Duodenal mucosa (tissue), 2 donors: Measurements from ENCODE around the gene SLC18B1.
A peak's percentile ranks its signal among the peaks of the same experiment; 100 is the strongest.

Source experiments
- H3K27ac ChIP-seq: one replicate; pipeline ENCODE4 v1.7.0; 2013; ENCODE audit warnings: low read depth, low read length
- H3K27me3 ChIP-seq, 2 donors: one replicate each; pipeline ENCODE4 v1.7.0; 2013; ENCODE audit warnings: low read length in 2 of 2, control low read depth in 1 of 2; ENCODE audit not compliant: insufficient read depth in 2 of 2, control insufficient read depth in 1 of 2
- H3K36me3 ChIP-seq, 2 donors: one replicate each; pipeline ENCODE4 v1.7.0; 2013; ENCODE audit warnings: low read length in 2 of 2, control low read depth in 1 of 2; ENCODE audit not compliant: insufficient read depth in 2 of 2, control insufficient read depth in 1 of 2
- H3K4me1 ChIP-seq, 2 donors: one replicate each; pipeline ENCODE4 v1.7.0; 2013; ENCODE audit warnings: low read length in 2 of 2, control low read depth in 1 of 2; ENCODE audit not compliant: insufficient read depth in 2 of 2, control insufficient read depth in 1 of 2
- H3K4me3 ChIP-seq, 2 donors: one replicate each; pipeline ENCODE4 v1.7.0; 2013; ENCODE audit warnings: low read length in 2 of 2, low read depth in 1 of 2
- H3K9ac ChIP-seq, 2 donors: one replicate each; pipeline ENCODE4 v1.7.0; 2013; ENCODE audit warnings: low read length in 2 of 2, low read depth in 1 of 2
- H3K9me3 ChIP-seq, 2 donors: one replicate each; pipeline ENCODE4 v1.7.0; 2013; ENCODE audit warnings: low read length in 2 of 2, control low read depth in 1 of 2; ENCODE audit not compliant: control insufficient read depth in 1 of 2

SLC18B1 gene

DNA sequence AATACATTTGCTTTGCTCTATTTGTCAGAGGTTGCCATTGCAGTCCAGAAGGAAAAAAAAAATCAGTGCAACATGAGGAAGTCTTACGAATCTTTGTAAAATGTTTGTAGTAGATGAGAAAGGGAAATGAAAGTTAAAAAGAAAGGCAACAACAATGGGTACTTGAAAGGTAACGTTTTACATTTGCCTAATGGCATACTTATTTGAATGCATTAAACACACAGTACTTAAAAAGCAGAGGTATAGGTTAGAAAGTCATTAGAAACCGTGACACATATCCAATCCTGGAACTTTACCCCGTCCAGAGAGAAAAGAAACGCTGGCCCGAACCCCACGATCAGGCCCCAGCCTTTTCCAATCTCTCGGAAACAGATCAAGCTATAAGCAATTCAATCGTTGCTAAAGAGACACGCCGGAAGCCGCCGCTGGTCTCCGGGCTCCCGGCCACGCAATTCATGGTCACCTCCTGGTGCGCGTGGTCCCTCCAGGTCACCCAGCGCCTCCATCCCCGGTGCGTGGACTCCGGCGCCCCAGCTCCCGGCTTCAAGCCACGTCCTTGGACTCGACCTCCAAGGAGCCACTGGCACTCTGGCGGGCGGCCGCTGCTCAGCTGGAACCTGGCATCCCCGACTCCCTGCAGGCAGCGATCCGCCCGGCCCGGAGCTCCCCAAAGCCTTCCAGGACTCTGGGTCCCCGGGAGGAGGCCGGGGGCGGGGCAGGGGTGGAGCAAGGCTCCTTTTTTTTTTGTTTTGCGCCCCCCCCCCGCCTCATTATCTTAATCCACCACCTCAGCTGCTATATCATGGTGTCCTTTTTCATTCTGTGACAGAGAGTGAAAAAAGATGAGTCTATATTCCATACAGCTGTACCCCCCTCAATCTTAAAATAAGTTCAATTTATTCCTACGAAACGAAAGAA is at the start of gene SLC18B1:
SLC18B1 (minus strand) TSS at position 687 of the 918 bp plus-strand sequence; CDS start at position 506, 181 bp downstream.
- Histone ChIP-seq H3K36me3 (peaks cover 0 to 11% of the 10 kb centered on the region in 2 donors), H3K9me3 (peaks cover 0 to 6% of the 10 kb centered on the region in 2 donors), H3K9ac (peak within 1 kb of the TSS; percentile 51 to 80), H3K27me3 (no peaks in the 10 kb centered on the region), H3K4me3 (peak within 1 kb of the TSS; percentile 74 to 75), H3K27ac (peak within 1 kb of the TSS; percentile 70), H3K4me1 (peaks cover 0 to 8% of the 10 kb centered on the region in 2 donors)

DNA sequence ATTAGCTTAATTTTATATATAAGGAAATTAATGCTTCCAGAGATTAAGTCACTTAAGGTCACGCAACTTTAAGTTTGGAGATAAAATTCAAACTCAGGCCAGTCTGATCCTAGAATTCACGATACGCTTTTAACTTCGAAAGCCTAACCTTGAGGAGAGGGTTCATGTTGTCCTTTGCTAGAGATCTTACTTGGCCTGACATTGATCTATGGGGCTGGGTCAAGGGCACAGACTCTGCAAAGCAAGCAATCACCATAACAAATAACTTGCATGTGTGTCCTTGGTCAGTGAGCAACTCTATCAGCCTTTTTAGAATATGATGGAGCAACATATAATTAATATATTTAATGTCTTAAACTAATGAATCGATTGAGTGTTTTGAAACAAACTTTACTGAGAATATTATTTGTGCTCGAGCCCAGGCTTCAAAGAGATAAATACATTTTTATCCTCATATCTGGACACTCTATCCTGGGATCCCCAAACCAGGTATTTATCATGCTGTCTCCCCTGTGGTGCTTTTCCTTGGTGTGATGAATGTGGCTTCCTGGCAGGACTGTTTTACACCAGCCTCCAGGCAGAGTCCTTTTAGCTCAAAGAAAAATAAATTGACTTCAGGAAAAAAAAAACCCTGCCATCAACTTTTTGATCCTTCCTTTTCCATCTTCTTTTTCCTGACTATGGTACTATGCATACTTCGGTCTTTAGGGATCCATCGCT is 45.0 kb upstream of the SLC18B1 start:
- Histone ChIP-seq H3K4me3 (no peak overlapping the region), H3K27ac (no peak overlapping the region), H3K27me3 (no peaks in the 10 kb centered on the region), H3K4me1 (no peaks in the 10 kb centered on the region), H3K36me3 (no peaks in the 10 kb centered on the region), H3K9me3 (no peaks in the 10 kb centered on the region), H3K9ac (no peak overlapping the region)

DNA sequence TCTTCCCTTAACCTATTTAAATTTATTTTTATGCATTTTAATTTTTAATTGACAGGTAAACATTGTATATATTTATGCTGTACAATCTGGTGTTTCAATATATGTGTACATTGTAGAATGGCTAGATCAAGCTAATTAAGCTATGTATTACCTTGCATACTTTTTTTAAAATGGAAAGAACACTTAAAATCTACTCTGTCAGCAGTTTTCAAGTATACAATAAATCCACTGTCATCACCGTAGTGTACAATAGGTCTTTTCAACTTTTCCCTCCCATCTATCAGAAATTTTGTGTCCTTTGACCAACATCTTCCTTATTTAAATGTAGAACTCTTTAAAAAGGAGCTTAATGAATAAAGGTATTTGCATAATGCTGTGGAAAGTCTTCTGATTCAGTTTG is 43.5 kb upstream of the SLC18B1 start:
- H3K4me1 ChIP-seq, result no peaks in the 10 kb centered on the region
- H3K4me3 ChIP-seq, result no peak overlapping the region
- no peak overlapping the region for H3K9ac ChIP-seq
- H3K9me3 ChIP-seq, result no peaks in the 10 kb centered on the region
- H3K27me3 ChIP-seq, result no peaks in the 10 kb centered on the region
- H3K27ac ChIP-seq, result no peak overlapping the region
- no peaks in the 10 kb centered on the region for H3K36me3 ChIP-seq

DNA sequence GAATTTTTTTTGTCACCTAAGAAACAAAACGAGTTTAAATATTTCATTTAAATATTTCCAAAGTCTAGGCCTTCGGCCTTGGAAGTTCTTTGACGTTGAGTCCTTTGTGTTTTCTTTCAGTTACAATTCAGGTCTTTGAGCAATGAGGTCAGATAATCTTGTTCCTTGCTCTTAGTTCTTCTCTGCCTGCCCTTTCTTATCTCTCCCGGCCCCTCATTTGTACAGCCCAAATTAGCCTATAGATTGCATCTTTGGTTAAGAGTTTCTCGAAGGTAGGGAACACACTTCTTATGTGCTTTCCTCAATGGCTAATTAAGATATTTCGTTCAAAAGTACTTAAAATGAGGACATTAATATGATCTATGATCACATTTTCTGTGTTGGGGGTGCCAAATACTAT is 34.5 kb upstream of the SLC18B1 start:
- H3K27me3 ChIP-seq, result no peaks in the 10 kb centered on the region
- no peak overlapping the region for H3K9ac ChIP-seq
- no peaks in the 10 kb centered on the region for H3K9me3 ChIP-seq
- H3K36me3 ChIP-seq, result no peaks in the 10 kb centered on the region
- H3K27ac ChIP-seq, result no peak overlapping the region
- no peaks in the 10 kb centered on the region for H3K4me1 ChIP-seq
- H3K4me3 ChIP-seq, result no peak overlapping the region

DNA sequence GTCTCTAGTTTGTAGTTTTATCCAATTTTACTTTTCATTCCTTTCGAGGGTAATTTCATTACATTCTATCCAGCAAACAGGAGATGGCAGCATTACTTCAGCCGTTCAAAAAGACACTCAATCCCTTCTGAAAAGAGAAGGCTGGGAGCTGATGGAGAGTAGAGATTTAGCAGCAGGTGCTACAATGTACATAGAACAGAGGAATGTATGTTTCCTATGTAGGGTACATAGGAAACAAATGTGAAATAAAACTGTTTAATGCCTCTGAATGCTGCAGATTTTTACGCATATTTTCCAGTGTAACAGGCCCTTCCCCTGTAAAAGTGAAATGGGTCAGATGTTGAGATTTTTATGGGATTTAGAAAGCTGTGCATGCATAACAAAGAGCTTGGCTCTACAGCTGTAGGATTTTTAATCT is 31.9 kb upstream of the SLC18B1 start:
- no peak overlapping the region for H3K4me3 ChIP-seq
- no peak overlapping the region for H3K9ac ChIP-seq
- H3K36me3 ChIP-seq, result no peaks in the 10 kb centered on the region
- H3K4me1 ChIP-seq, result no peaks in the 10 kb centered on the region
- H3K27me3 ChIP-seq, result no peaks in the 10 kb centered on the region
- no peak overlapping the region for H3K27ac ChIP-seq
- no peaks in the 10 kb centered on the region for H3K9me3 ChIP-seq

DNA sequence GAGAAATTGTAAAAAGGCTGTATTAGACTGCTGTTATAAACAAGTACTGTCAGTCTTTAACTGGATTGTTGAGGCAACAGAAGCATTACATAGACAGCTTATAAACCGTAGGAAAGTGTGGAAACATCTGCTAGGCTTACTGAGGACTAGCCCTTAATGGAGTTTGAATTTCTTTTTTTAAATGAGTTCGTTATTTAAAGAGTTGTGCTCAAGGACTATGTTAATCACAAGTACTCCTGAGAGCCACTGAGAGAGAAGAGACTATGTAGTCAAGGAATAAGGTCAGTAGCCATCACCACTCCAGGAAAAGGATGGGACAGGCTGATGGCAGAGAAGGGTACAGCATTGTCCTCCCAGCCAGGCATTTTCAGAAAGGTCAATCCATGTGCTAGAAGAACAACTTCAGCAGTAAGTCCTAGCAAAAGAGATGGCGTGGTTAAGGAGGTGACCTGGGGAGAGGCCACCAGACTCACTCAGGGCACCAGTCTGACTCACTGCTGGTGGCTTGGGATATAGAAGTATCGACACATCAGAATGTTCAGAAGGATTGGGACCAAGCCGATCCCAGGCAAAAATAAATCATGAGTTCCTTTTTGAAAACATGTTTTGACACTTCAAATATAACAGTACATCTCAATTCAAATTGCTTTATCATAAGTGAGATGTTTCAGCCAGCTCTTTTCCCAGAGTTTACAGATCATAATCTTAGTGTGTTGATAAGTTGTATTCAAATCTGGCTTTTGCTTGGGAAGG is 22.4 kb upstream of the SLC18B1 start:
- no peak overlapping the region for H3K9ac ChIP-seq
- H3K4me1 ChIP-seq, result peaks cover 10 to 15% of the 10 kb centered on the region in 2 donors
- H3K27ac ChIP-seq, result no peak overlapping the region
- no peaks in the 10 kb centered on the region for H3K9me3 ChIP-seq
- H3K4me3 ChIP-seq, result no peak overlapping the region
- no peaks in the 10 kb centered on the region for H3K27me3 ChIP-seq
- peaks cover 31 to 40% of the 10 kb centered on the region in 2 donors for H3K36me3 ChIP-seq

DNA sequence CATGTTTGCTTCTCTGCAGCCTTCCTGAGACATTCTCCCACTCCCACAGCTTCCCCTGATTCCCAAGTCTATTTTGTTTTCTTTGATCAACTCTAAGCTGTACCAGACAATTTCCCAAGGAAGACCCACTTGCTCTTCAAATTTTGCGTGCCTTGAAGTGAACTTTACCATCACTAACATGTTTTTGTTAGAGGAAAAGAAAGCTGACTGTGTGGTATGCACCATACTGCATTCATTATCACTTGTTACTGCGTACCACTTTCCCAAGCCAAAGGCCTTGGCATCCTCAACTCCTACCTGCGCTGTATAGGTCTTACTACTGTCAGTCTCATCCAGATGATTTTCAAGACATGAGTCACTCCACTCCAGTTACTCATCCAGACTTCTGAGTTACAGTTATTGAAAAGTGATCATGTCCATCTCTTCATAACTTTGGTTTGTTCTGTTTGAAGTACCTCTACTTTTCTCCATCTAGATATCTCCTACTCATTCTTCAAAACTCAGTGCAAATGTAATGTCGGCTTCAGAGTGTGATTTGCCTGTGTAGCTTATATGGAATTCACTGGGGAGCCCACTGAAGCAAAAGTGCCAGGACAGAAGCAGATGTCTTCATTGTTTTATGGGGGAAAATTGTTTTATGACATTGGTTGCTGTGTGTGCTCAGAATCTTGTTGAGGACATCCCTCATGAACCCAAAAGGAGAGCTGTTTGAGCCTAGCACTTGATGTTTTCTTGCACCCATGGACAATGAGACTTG is 21.1 kb upstream of the SLC18B1 start:
- Histone ChIP-seq H3K27ac (no peak overlapping the region), H3K36me3 (peaks cover 31 to 40% of the 10 kb centered on the region in 2 donors), H3K4me3 (no peak overlapping the region), H3K9me3 (no peaks in the 10 kb centered on the region), H3K4me1 (peaks cover 17 to 21% of the 10 kb centered on the region in 2 donors), H3K27me3 (no peaks in the 10 kb centered on the region), H3K9ac (no peak overlapping the region)

DNA sequence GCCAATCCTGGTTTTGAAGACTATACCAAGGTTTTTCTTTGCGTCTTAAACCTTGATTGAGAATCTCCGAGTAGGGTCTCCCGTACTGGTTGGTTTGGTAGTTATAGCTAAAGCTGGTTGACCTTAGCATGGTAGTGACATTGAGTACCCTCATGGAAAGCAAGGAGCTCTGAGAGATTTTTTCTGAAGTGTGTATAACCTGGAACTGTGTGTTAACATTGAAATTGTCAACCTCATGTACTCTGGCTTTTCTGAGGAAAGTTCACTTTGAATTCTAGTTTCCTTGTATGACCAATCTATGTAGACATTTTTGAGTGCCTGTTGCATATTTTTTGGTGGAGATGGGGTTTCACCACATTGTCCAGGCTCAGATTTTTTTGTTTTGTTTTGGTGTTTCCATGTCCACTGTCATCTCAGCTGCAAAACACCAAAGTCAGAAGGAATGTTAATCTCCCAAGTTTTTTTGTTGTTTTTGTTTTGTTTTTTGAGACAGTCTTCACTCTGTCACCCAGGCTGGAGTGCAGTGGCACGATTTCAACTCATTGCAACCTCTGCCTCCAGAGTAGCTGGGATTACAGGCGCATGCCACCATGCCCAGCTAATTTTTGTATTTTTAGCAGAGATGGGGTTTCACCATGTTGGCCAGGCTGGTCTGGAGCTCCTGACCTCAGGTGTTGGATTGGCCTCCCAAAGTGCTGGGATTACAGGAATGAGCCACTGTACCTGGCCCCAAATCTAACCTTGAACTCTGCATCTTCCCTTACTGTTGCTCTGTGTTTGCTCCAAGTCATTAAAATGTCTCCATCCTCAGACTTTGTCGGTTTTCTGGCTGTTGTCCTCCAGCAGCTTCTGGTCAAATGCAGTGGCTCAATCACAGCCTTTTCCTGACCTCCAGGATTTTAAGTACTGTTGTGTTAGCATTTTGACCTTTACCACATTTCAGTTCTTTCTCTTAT is 20.2 kb upstream of the SLC18B1 start:
- Histone ChIP-seq H3K36me3 (peaks cover 31 to 40% of the 10 kb centered on the region in 2 donors), H3K9me3 (no peaks in the 10 kb centered on the region), H3K4me3 (no peak overlapping the region), H3K4me1 (peaks cover 17 to 21% of the 10 kb centered on the region in 2 donors), H3K27me3 (no peaks in the 10 kb centered on the region), H3K9ac (no peak overlapping the region), H3K27ac (no peak overlapping the region)
